K562 (cell line): ENCODE data around the gene ATP5F1D. TPM values are rescaled to one million over a fixed set of nuclear protein-coding genes. Genes with fewer than 3 reads are reported as not detected.

ENCODE experiments used
- CREB3L1 ChIP-seq: fragments of 450-650 bp; IDR thresholded peaks from 2 replicates; pipeline ENCODE4 v1.6.1; 2014; ENCODE audit warnings: low read depth, mild to moderate bottlenecking, moderate library complexity, borderline replicate concordance
- DDX20 ChIP-seq: fragments of 450-650 bp; IDR thresholded peaks from 2 replicates; pipeline ENCODE4 v1.6.1; 2016; ENCODE audit warnings: missing genetic modification characterization, low read depth, mild to moderate bottlenecking, missing compliant biosample characterization, moderate library complexity
- EP300 ChIP-seq: IDR thresholded peaks from 2 replicates; pipeline ENCODE4 v1.6.1; 2012; ENCODE audit warnings: low read length, improper control_type of control experiment
- FOXK1 ChIP-seq: sonication (generic); formaldehyde crosslinking; IDR thresholded peaks from 2 replicates; pipeline ENCODE4 v1.8.0; 2022; ENCODE audit warnings: missing genetic modification reagents, mild to moderate bottlenecking, borderline replicate concordance
- FOXO4 ChIP-seq: fragments of 450-650 bp; formaldehyde crosslinking; IDR thresholded peaks from 2 replicates; pipeline ENCODE4 v1.4.0; 2020; ENCODE audit warnings: mild to moderate bottlenecking, moderate library complexity
- FOXP1 ChIP-seq: sonication (generic); formaldehyde crosslinking; IDR thresholded peaks from 2 replicates; pipeline ENCODE4 v1.8.0; 2022; ENCODE audit warnings: mild to moderate bottlenecking, missing genetic modification reagents
- GTF3C2 ChIP-seq: IDR thresholded peaks from 3 replicates; pipeline ENCODE4 v1.6.1; 2011; ENCODE audit warnings: borderline replicate concordance, mild to moderate bottlenecking, moderate library complexity; ENCODE audit not compliant: insufficient read length; ENCODE audit errors: extremely low read depth
- HBP1 ChIP-seq: fragments of 450-650 bp; formaldehyde crosslinking; IDR thresholded peaks from 2 replicates; pipeline ENCODE4 v1.4.0; 2022; ENCODE audit warnings: missing genetic modification characterization
- HNRNPUL1 ChIP-seq: fragments of 200-400 bp; formaldehyde crosslinking; IDR thresholded peaks from 2 replicates; pipeline ENCODE4 v1.6.1; 2017; ENCODE audit warnings: low read length
- KAT8 ChIP-seq: fragments of 450-650 bp; IDR thresholded peaks from 2 replicates; pipeline ENCODE4 v1.6.1; 2016; ENCODE audit warnings: low read depth, mild to moderate bottlenecking
- KDM2B ChIP-seq: fragments of 250-450 bp; sonication (Bioruptor Pico); IDR thresholded peaks from 2 replicates; pipeline ENCODE4 v1.8.0; 2021; ENCODE audit warnings: mild to moderate bottlenecking, moderate library complexity
- MYBL2 ChIP-seq, 2 experiments: fragments of 450-650 bp in 1 of 2; sonication (generic) in 1 of 2; formaldehyde crosslinking in 1 of 2; IDR thresholded peaks; 2 replicates each; pipeline versions ENCODE4 v1.6.1 to v1.8.1; 2017 to 2022; ENCODE audit warnings: borderline replicate concordance in 1 of 2, inconsistent platforms in 1 of 2, low read depth in 1 of 2, mild to moderate bottlenecking in 1 of 2, missing genetic modification reagents in 1 of 2, moderate library complexity in 1 of 2
- NR2C2 ChIP-seq, 2 experiments: fragments of 200-800 bp in 1 of 2; sonication (Bioruptor generic) in 1 of 2; sonication (generic) in 1 of 2; formaldehyde crosslinking in 1 of 2; IDR thresholded peaks; 2 replicates each; pipeline versions ENCODE4 v1.6.1 to v1.8.0; 2016 to 2022; ENCODE audit warnings: mild to moderate bottlenecking in 1 of 2, missing compliant biosample characterization in 1 of 2, missing genetic modification characterization in 1 of 2, missing genetic modification reagents in 1 of 2
- POLR2AphosphoS5 ChIP-seq: IDR thresholded peaks from 2 replicates; pipeline ENCODE4 v1.6.1; 2011; ENCODE audit warnings: mild to moderate bottlenecking, low read depth, low read length, moderate library complexity; ENCODE audit not compliant: control insufficient read depth, insufficient read depth
- RNF219 ChIP-seq: fragments of 250-450 bp; sonication (Bioruptor Pico); IDR thresholded peaks from 2 replicates; pipeline ENCODE4 v1.5.0; 2022; ENCODE audit warnings: mild to moderate bottlenecking
- WHSC1 ChIP-seq: IDR thresholded peaks from one replicate; pipeline ENCODE4 v1.6.1; 2012; ENCODE audit warnings: low read length, control low read depth, inconsistent platforms
- polyA plus RNA-seq, 8 experiments: library from polyadenylated mRNA; depleted of rRNA in 4 of 8; stranded (reverse) in 5 of 8; unstranded in 3 of 8; fragments of >200 nt; fragmentation: Nextera tagmentation in 2 of 8; fragmentation: Illumina TruSeq in 1 of 8; extraction: Ambion mirVana in 2 of 8; extraction: Trizol in 1 of 8; gene quantifications; 2 replicates each; pipeline versions ENCODE4 v1.2.1 to v1.2.3, GENCODE V29; 2011 to 2014; ENCODE audit warnings: inconsistent platforms in 1 of 8, missing spikeins in 1 of 8
- total RNA-seq, 7 experiments: library from RNA; depleted of rRNA in 6 of 7; stranded (reverse); fragments of >200 nt in 6 of 7; fragmentation: Illumina TruSeq in 2 of 7; extraction: Trizol in 2 of 7; gene quantifications; 2 replicates each; pipeline versions ENCODE4 v1.2.1 to v1.2.3, GENCODE V29; 2011 to 2021; ENCODE audit warnings: low replicate concordance in 1 of 7

The ATP5F1D gene
- total and polyA plus RNA-seq, 9 of the 15 experiments (the other 6 are each of a cell fraction or from before 2014, with no cell fraction given): 3.9 to 409 (median 36.8) TPM

GRCh38 chr19:1268226-1269064, 26.9 kb downstream of the ATP5F1D start (continued):
- no peak for TF ChIP-seq CREB3L1
- no peak for TF ChIP-seq EP300
- no peak for TF ChIP-seq MYBL2 (IDR thresholded peaks at IDR 0.05; ENCODE audit: low read depth)
- TF ChIP-seq MYBL2 (CRISPR knock-in tag; IDR thresholded peaks at IDR 0.05; ENCODE audit: borderline replicate concordance): no peak
- TF ChIP-seq DDX20 (tag): no peak
- TF ChIP-seq POLR2AphosphoS5: no peak
- TF ChIP-seq KDM2B (CRISPR knock-in tag): no peak
- TF ChIP-seq HBP1 (CRISPR knock-in tag): no peak
- TF ChIP-seq KAT8: no peak
- TF ChIP-seq WHSC1: no peak
- TF ChIP-seq HNRNPUL1: no peak
- TF ChIP-seq FOXP1 (CRISPR knock-in tag): no peak
- no peak for TF ChIP-seq FOXO4 (CRISPR knock-in tag)
- no peak for TF ChIP-seq GTF3C2
- 0 out of 2 replicates have a peak, but pooled peaks have one; percentile 23 for TF ChIP-seq FOXK1 (CRISPR knock-in tag)
- no peak for TF ChIP-seq NR2C2 (CRISPR knock-in tag; IDR thresholded peaks at IDR 0.05)
- TF ChIP-seq NR2C2 (tag; IDR thresholded peaks at IDR 0.05): no peak; the same call in 1 of the 2 replicates
- no peak for TF ChIP-seq RNF219 (CRISPR knock-in tag)
